HEK293 (cell line): Measurements from ENCODE around the gene POP7.

Experiments used
- CTCF ChIA-PET: fragments of 350-600 bp; formaldehyde crosslinking; extraction: SDS; loops from one replicate; lab custom pipeline; 2021; ENCODE audit warnings: antibody characterized with exemption; lab: Yijun Ruan, JAX
- POLR2A ChIA-PET: fragments of 300-600 bp; formaldehyde crosslinking; extraction: SDS; loops from one replicate; lab custom pipeline; 2020; ENCODE audit warnings: antibody characterized with exemption, inconsistent platforms; lab: Yijun Ruan, JAX
- H3K27ac ChIP-seq: fragments of 200-500 bp; sonication (Bioruptor generic); 2 replicates; pipeline ENCODE4 v1.5.1; 2014; ENCODE audit warnings: low read depth, low read length, control low read depth, inconsistent platforms; ENCODE audit errors: extremely low read depth
- H3K36me3 ChIP-seq, 2 experiments: fragments of 200-500 bp in 1 of 2; sonication (Bioruptor generic) in 1 of 2; 1 replicate in 1 of 2; 2 replicates in 1 of 2; pipeline ENCODE4 v1.5.1; 2014 to 2017; ENCODE audit warnings: inconsistent platforms in 2 of 2, low read length in 2 of 2; ENCODE audit not compliant: control insufficient read depth in 2 of 2, insufficient read depth in 1 of 2
- H3K4me1 ChIP-seq: fragments of 200-500 bp; sonication (Bioruptor generic); 2 replicates; pipeline ENCODE4 v1.5.1; 2014; ENCODE audit warnings: mild to moderate bottlenecking, low read length, inconsistent platforms; ENCODE audit not compliant: control insufficient read depth, insufficient read depth
- H3K4me3 ChIP-seq: 2 replicates; pipeline ENCODE4 v1.5.1; 2011; ENCODE audit warnings: low read depth, mild to moderate bottlenecking, control low read depth, low read length, moderate library complexity
- H3K9me3 ChIP-seq: fragments of 200-500 bp; sonication (Bioruptor generic); 2 replicates; pipeline ENCODE4 v1.5.1; 2014; ENCODE audit warnings: low read depth, low read length, inconsistent platforms; ENCODE audit not compliant: control insufficient read depth, insufficient read depth
- BCL11A ChIP-seq: fragments of 450-650 bp; formaldehyde crosslinking; IDR thresholded peaks from 2 replicates; pipeline ENCODE4 v1.5.1; 2016; ENCODE audit warnings: low read depth, missing biosample characterization, missing genetic modification characterization
- GLI4 ChIP-seq: fragments of 450-650 bp; formaldehyde crosslinking; IDR thresholded peaks from 2 replicates; pipeline ENCODE4 v1.5.1; 2016; ENCODE audit warnings: missing biosample characterization, missing genetic modification characterization
- GLIS1 ChIP-seq: fragments of 450-650 bp; formaldehyde crosslinking; IDR thresholded peaks from 2 replicates; pipeline ENCODE4 v1.5.1; 2016; ENCODE audit warnings: missing biosample characterization, missing genetic modification characterization
- GLIS2 ChIP-seq: fragments of 450-650 bp; formaldehyde crosslinking; IDR thresholded peaks from 2 replicates; pipeline ENCODE4 v1.5.1; 2016; ENCODE audit warnings: missing biosample characterization, missing genetic modification characterization
- INSM2 ChIP-seq: fragments of 450-650 bp; formaldehyde crosslinking; IDR thresholded peaks from 2 replicates; pipeline ENCODE4 v1.5.1; 2016; ENCODE audit warnings: missing biosample characterization, missing genetic modification characterization
- KLF1 ChIP-seq: fragments of 450-650 bp; formaldehyde crosslinking; IDR thresholded peaks from 2 replicates; pipeline ENCODE4 v1.5.1; 2016; ENCODE audit warnings: missing biosample characterization, missing genetic modification characterization
- KLF16 ChIP-seq: fragments of 450-650 bp; formaldehyde crosslinking; IDR thresholded peaks from 2 replicates; pipeline ENCODE4 v1.5.1; 2017; ENCODE audit warnings: missing biosample characterization, missing genetic modification characterization
- KLF8 ChIP-seq: fragments of 450-650 bp; formaldehyde crosslinking; IDR thresholded peaks from 2 replicates; pipeline ENCODE4 v1.5.1; 2016; ENCODE audit warnings: missing biosample characterization, missing genetic modification characterization
- KLF9 ChIP-seq: fragments of 450-650 bp; formaldehyde crosslinking; IDR thresholded peaks from 2 replicates; pipeline ENCODE4 v1.5.1; 2016; ENCODE audit warnings: missing biosample characterization, missing genetic modification characterization, low read depth
- REPIN1 ChIP-seq: fragments of 450-650 bp; formaldehyde crosslinking; IDR thresholded peaks from 2 replicates; pipeline ENCODE4 v1.5.1; 2017; ENCODE audit warnings: missing biosample characterization, missing genetic modification characterization, low read depth
- ZBTB10 ChIP-seq: fragments of 450-650 bp; formaldehyde crosslinking; IDR thresholded peaks from 2 replicates; pipeline ENCODE4 v1.5.1; 2016; ENCODE audit warnings: missing biosample characterization, missing genetic modification characterization
- ZBTB17 ChIP-seq: fragments of 450-650 bp; formaldehyde crosslinking; IDR thresholded peaks from 2 replicates; pipeline ENCODE4 v1.5.1; 2016; ENCODE audit warnings: missing biosample characterization, missing genetic modification characterization
- ZBTB48 ChIP-seq: fragments of 450-650 bp; formaldehyde crosslinking; IDR thresholded peaks from 2 replicates; pipeline ENCODE4 v1.5.1; 2016; ENCODE audit warnings: missing biosample characterization, missing genetic modification characterization
- ZBTB6 ChIP-seq: fragments of 450-650 bp; formaldehyde crosslinking; IDR thresholded peaks from 2 replicates; pipeline ENCODE4 v1.5.1; 2017; ENCODE audit warnings: missing biosample characterization, missing genetic modification characterization
- ZFP37 ChIP-seq: fragments of 450-650 bp; formaldehyde crosslinking; IDR thresholded peaks from 2 replicates; pipeline ENCODE4 v1.5.1; 2016; ENCODE audit warnings: missing biosample characterization, missing genetic modification characterization
- ZIC2 ChIP-seq: fragments of 450-650 bp; formaldehyde crosslinking; IDR thresholded peaks from 2 replicates; pipeline ENCODE4 v1.5.1; 2016; ENCODE audit warnings: missing biosample characterization, missing genetic modification characterization
- ZNF146 ChIP-seq: fragments of 450-650 bp; formaldehyde crosslinking; IDR thresholded peaks from 2 replicates; pipeline ENCODE4 v1.5.1; 2016; ENCODE audit warnings: missing biosample characterization, missing genetic modification characterization
- ZNF2 ChIP-seq: fragments of 450-650 bp; formaldehyde crosslinking; IDR thresholded peaks from 2 replicates; pipeline ENCODE4 v1.5.1; 2016; ENCODE audit warnings: missing biosample characterization, missing genetic modification characterization
- ZNF223 ChIP-seq: fragments of 450-650 bp; formaldehyde crosslinking; IDR thresholded peaks from 2 replicates; pipeline ENCODE4 v1.5.1; 2016; ENCODE audit warnings: missing biosample characterization, missing genetic modification characterization
- ZNF24 ChIP-seq: fragments of 450-650 bp; formaldehyde crosslinking; IDR thresholded peaks from 2 replicates; pipeline ENCODE4 v1.5.1; 2016; ENCODE audit warnings: missing biosample characterization, missing genetic modification characterization
- ZNF324 ChIP-seq: fragments of 450-650 bp; formaldehyde crosslinking; IDR thresholded peaks from 2 replicates; pipeline ENCODE4 v1.5.1; 2016; ENCODE audit warnings: missing biosample characterization, missing genetic modification characterization
- ZNF335 ChIP-seq: fragments of 450-650 bp; formaldehyde crosslinking; conservative IDR thresholded peaks from 2 replicates; pipeline ENCODE4 v1.5.1; 2016; ENCODE audit warnings: missing biosample characterization, missing genetic modification characterization
- ZNF416 ChIP-seq: fragments of 450-650 bp; formaldehyde crosslinking; IDR thresholded peaks from 2 replicates; pipeline ENCODE4 v1.5.1; 2016; ENCODE audit warnings: missing biosample characterization, missing genetic modification characterization
- ZNF501 ChIP-seq: fragments of 450-650 bp; formaldehyde crosslinking; IDR thresholded peaks from 2 replicates; pipeline ENCODE4 v1.5.1; 2016; ENCODE audit warnings: missing biosample characterization, missing genetic modification characterization
- ZNF530 ChIP-seq: fragments of 450-650 bp; formaldehyde crosslinking; IDR thresholded peaks from 2 replicates; pipeline ENCODE4 v1.5.1; 2016; ENCODE audit warnings: low read depth, missing biosample characterization, missing genetic modification characterization
- ZNF600 ChIP-seq: fragments of 450-650 bp; formaldehyde crosslinking; IDR thresholded peaks from 2 replicates; pipeline ENCODE4 v1.5.1; 2016; ENCODE audit warnings: missing biosample characterization, missing genetic modification characterization
- ZNF629 ChIP-seq: fragments of 450-650 bp; formaldehyde crosslinking; IDR thresholded peaks from 2 replicates; pipeline ENCODE4 v1.5.1; 2017; ENCODE audit warnings: missing biosample characterization, missing genetic modification characterization
- ZNF707 ChIP-seq: fragments of 450-650 bp; formaldehyde crosslinking; IDR thresholded peaks from 2 replicates; pipeline ENCODE4 v1.5.1; 2016; ENCODE audit warnings: missing biosample characterization, missing genetic modification characterization

Gene POP7

DNA sequence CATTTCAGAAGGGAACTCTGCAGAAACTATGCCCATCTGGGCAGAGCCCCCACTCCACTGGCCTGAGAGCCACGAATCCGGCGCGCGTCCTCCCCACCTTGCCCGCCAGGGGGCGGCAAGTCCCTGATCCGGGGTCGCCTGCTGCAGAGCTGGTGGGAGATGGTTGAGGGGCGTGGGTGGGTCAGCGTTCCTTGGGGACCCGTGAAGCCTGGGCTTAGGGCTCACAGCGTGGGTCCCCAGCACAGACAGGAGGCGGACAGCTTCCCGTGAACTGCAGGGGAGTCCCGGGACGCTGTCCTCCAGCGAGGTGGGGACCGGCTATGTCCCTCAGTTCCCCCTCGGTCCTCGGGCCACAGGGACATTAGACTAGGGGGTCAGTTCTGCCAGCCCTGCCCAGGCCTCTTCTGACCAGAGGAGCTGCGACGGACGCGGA, 585 bp upstream of the POP7 start (continued):
- TF ChIP-seq KLF1 (tag by site-specific recombination) = peak; percentile 30
- no peak for TF ChIP-seq ZNF24
- peak; percentile 72 for TF ChIP-seq KLF9 (tag by site-specific recombination)
- TF ChIP-seq ZNF629 = no peak
- TF ChIP-seq ZNF416 (tag by site-specific recombination) = no peak
- peak; percentile 41 for TF ChIP-seq ZIC2 (tag by site-specific recombination)
- TF ChIP-seq ZBTB48 = peak; percentile 99
- 0 out of 2 replicates have a peak, but pooled peaks have one; percentile 54 for TF ChIP-seq ZBTB6 (tag by site-specific recombination)
- TF ChIP-seq ZNF2 = peak; percentile 89; the same call in 1 of the 2 replicates
- peak; percentile 96 for TF ChIP-seq REPIN1 (tag by site-specific recombination)
- no peak for TF ChIP-seq ZNF530
- 0 out of 2 replicates have a peak, but pooled peaks have one; percentile 30 for TF ChIP-seq GLIS1 (tag by site-specific recombination)
- TF ChIP-seq KLF16 (tag by site-specific recombination) = peak; percentile 65; the same call in 1 of the 2 replicates
- TF ChIP-seq BCL11A (tag by site-specific recombination) = peak; percentile 79; the same call in 1 of the 2 replicates
- TF ChIP-seq ZBTB17 (tag by site-specific recombination) = peak; percentile 62
- TF ChIP-seq GLIS2 = peak; percentile 96
- 0 out of 2 replicates have a peak, but pooled peaks have one; percentile 32 for TF ChIP-seq INSM2 (tag by site-specific recombination)
- peak; percentile 89; the same call in 1 of the 2 replicates for TF ChIP-seq ZFP37 (tag by site-specific recombination)
- 0 out of 2 replicates have a peak, but pooled peaks have one; percentile 36 for TF ChIP-seq ZNF146 (tag by site-specific recombination)
- TF ChIP-seq ZNF223 = 0 out of 2 replicates have a peak, but pooled peaks have one; percentile 24
- peak; percentile 60 for TF ChIP-seq KLF8 (tag by site-specific recombination)
- TF ChIP-seq ZNF501 (tag by site-specific recombination) = peak; percentile 81
- TF ChIP-seq ZBTB10 = peak; percentile 96
- TF ChIP-seq, all 188 proteins: peak for 46

DNA sequence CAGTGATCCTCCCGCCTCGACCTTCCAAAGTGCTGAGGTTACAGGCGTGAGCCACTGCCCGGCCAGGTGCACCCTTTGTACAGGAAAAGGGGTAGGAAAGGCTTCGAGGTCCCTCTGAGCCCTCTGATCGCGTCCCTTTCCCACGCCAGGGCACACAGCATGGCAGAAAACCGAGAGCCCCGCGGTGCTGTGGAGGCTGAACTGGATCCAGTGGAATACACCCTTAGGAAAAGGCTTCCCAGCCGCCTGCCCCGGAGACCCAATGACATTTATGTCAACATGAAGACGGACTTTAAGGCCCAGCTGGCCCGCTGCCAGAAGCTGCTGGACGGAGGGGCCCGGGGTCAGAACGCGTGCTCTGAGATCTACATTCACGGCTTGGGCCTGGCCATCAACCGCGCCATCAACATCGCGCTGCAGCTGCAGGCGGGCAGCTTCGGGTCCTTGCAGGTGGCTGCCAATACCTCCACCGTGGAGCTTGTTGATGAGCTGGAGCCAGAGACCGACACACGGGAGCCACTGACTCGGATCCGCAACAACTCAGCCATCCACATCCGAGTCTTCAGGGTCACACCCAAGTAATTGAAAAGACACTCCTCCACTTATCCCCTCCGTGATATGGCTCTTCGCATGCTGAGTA, 871 bp downstream of the POP7 start:
- Histone ChIP-seq H3K36me3 (peaks cover 12 to 15% of the 10 kb centered on the region in 2 experiments; a peak in 2 of 3 replicates), H3K4me3 (peak overlapping the region; percentile 92), H3K4me1 (no peaks in the 10 kb centered on the region), H3K9me3 (no peaks in the 10 kb centered on the region), H3K27ac (peak overlapping the region; percentile 71)
- TF ChIP-seq GLI4 (tag by site-specific recombination) (0 out of 2 replicates have a peak, but pooled peaks have one; percentile 31), ZNF335 (tag by site-specific recombination) (peak; percentile 72), ZNF707 (no peak), ZBTB17 (tag by site-specific recombination) (peak; percentile 99), ZNF600 (tag by site-specific recombination) (peak; percentile 86), ZNF324 (tag by site-specific recombination) (peak; percentile 17; the same call in 1 of the 2 replicates)
- ChIA-PET POLR2A (interaction anchor here (1.4 to 2.6 kb wide), 9 partner anchors 10 to 145 kb away, joined by 3 to 35 read pairs (median 11); partner anchors contain the start of genes EPHB4, FBXO24, LRCH4 and SLC12A9), CTCF (interaction anchor here (0.6 to 6.8 kb wide), 6 partner anchors 14 to 389 kb away, joined by 3 to 100 read pairs (median 3); partner anchors contain the start of genes EPO and SLC12A9)
